ENCODE measurements around the gene ALK. TPM values are rescaled to one million over a fixed set of nuclear protein-coding genes. Genes with fewer than 3 reads are reported as not detected.

Gene ALK
- total RNA-seq, 1 experiment from 2014 or later = not detected

DNA sequence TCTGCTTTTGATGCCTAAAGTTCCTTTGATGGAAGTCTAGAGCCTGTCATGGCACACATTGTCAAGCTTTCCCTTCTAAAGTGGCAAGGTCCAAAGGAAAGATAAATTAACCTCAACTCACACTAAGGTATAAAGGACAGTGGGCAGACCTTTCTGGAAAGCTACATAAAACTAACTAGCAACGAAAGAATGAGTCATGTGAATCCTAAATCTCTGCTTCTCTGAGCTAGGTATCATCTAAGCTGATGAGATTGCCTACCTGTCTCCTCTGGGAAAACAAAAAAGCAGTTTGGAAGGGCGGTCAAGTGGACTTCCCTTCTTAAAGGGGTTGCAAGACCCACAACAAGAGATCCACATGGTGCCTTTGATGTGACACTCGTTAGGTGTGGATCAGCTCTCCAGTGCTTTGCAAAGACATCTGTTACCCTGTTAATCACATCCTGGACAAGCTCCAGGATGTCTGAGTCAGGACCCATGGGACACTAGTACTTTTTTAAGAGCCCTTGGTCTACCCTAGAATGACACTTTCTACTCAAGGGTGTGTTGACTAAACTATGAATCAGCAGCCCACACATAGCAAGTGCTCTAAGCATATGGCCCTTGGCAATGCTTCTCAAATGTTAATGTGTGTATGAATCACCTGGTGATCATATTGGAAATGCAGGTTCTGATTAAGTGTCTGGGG is 173.5 kb downstream of the ALK start:
- no CpG with 5 or more reads among the region's 3 CpGs for WGBS (ENCODE audit: extremely low coverage, insufficient read length, low lambda C conversion rate)
- DNase-seq = no peak
- no peak overlapping the region for H3K23ac ChIP-seq (ENCODE audit: insufficient read length, low read depth, low read length)

More for the DNA sequence above, 173.5 kb downstream of the ALK start:
- no peak overlapping the region for H2BK20ac ChIP-seq (ENCODE audit: low read depth, low read length, poor library complexity, severe bottlenecking)
- H2BK15ac ChIP-seq (ENCODE audit: low read depth, low read length) = no peak overlapping the region
- H3K79me2 ChIP-seq (ENCODE audit: insufficient read depth, low read length) = no peaks in the 10 kb centered on the region
- H2AFZ ChIP-seq (ENCODE audit: low read length) = no peak overlapping the region
- TF ChIP-seq, protein P1, sequence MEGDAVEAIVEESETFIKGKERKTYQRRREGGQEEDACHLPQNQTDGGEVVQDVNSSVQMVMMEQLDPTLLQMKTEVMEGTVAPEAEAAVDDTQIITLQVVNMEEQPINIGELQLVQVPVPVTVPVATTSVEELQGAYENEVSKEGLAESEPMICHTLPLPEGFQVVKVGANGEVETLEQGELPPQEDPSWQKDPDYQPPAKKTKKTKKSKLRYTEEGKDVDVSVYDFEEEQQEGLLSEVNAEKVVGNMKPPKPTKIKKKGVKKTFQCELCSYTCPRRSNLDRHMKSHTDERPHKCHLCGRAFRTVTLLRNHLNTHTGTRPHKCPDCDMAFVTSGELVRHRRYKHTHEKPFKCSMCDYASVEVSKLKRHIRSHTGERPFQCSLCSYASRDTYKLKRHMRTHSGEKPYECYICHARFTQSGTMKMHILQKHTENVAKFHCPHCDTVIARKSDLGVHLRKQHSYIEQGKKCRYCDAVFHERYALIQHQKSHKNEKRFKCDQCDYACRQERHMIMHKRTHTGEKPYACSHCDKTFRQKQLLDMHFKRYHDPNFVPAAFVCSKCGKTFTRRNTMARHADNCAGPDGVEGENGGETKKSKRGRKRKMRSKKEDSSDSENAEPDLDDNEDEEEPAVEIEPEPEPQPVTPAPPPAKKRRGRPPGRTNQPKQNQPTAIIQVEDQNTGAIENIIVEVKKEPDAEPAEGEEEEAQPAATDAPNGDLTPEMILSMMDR (conservative IDR thresholded peaks at IDR 0.05) = no peak
- no peaks in the 10 kb centered on the region for H3K4me1 ChIP-seq (ENCODE audit: insufficient read depth, low read length)
- Mint-ChIP-seq H3K4me1 (no peaks in the 10 kb centered on the region), H3K27ac (no peak overlapping the region), H3K4me3 (no peak overlapping the region), H3K36me3 (ENCODE audit: insufficient read depth in 1 of 3, low read depth in 3 of 3) (no peaks in the 10 kb centered on the region), H3K27me3 (ENCODE audit: low read depth) (peaks cover 6% of the 10 kb centered on the region; the same call in 1 of the 2 replicates), H3K9me3 (no peaks in the 10 kb centered on the region; a peak in 1 of 5 replicates)
- H4K91ac ChIP-seq (ENCODE audit: insufficient read length, low read depth, low read length) = no peak overlapping the region
- H3T11ph ChIP-seq (ENCODE audit: low read length) = no peak overlapping the region
- H4K20me1 ChIP-seq (ENCODE audit: control insufficient read depth, insufficient read depth, insufficient read length) = no peaks in the 10 kb centered on the region
- no peak overlapping the region for H2BK5ac ChIP-seq (ENCODE audit: insufficient read length, low read length)
- H2BK12ac ChIP-seq (ENCODE audit: insufficient read length, low read depth, low read length) = no peak overlapping the region
- H3K9ac ChIP-seq (ENCODE audit: extremely low read depth, insufficient read length, low read length) = no peak overlapping the region
- no peak overlapping the region for H4K5ac ChIP-seq (ENCODE audit: insufficient read length, low read depth, low read length)
- H2BK120ac ChIP-seq (ENCODE audit: low read depth, low read length, poor library complexity, severe bottlenecking) = no peak overlapping the region
- no peak overlapping the region for H3K4me2 ChIP-seq (ENCODE audit: insufficient read depth, insufficient read length, low read length)
- no peaks in the 10 kb centered on the region for H3K9me3 ChIP-seq (ENCODE audit: control insufficient read depth, low read depth, low read length)
- H3K27ac ChIP-seq (ENCODE audit: insufficient read length, low read depth, low read length) = no peak overlapping the region
- no peak overlapping the region for H3K56ac ChIP-seq (ENCODE audit: insufficient read length, low read depth, low read length)
- H3K18ac ChIP-seq (ENCODE audit: insufficient read length, low read depth, low read length) = no peak overlapping the region
- no peak overlapping the region for H2AK5ac ChIP-seq (ENCODE audit: insufficient read length, low read length)
- no peak overlapping the region for H3K4ac ChIP-seq (ENCODE audit: low read depth, low read length)
- no peak overlapping the region for H3K14ac ChIP-seq (ENCODE audit: insufficient read depth, low read length)
- no peaks in the 10 kb centered on the region for H3K79me1 ChIP-seq (ENCODE audit: insufficient read depth, low read depth, low read length, poor library complexity, severe bottlenecking)
- no peaks in the 10 kb centered on the region for H3K23me2 ChIP-seq (ENCODE audit: insufficient read length, low read depth, low read length, poor library complexity, severe bottlenecking)
- H4K8ac ChIP-seq (replicated peaks; ENCODE audit: insufficient read length, low read depth, low read length) = no peak overlapping the region
- H3K27me3 ChIP-seq (ENCODE audit: insufficient read depth, low read length) = no peaks in the 10 kb centered on the region
